Mesendoderm (in vitro differentiated cells): ENCODE results near the gene ACVR1.
"Not testable (repeated sequence)": the region's sequence is repeated elsewhere in the genome, so short reads cannot be mapped to it uniquely, and the experiment has no call there.

ENCODE experiments used
- DNase-seq: peaks from one replicate; pipeline ENCODE4 v3.0.0; 2013
- H2AK5ac ChIP-seq: 2 replicates; pipeline ENCODE4 v1.6.1; 2013; ENCODE audit warnings: low read length, inconsistent platforms
- H2BK120ac ChIP-seq: 2 replicates; pipeline ENCODE4 v1.6.1; 2013; ENCODE audit warnings: low read depth, mild to moderate bottlenecking, low read length, moderate library complexity, mixed read lengths
- H2BK15ac ChIP-seq: replicated peaks from 2 replicates; pipeline ENCODE4 v1.6.1; 2013; ENCODE audit warnings: low read depth, mild to moderate bottlenecking, moderate library complexity
- H2BK5ac ChIP-seq: 2 replicates; pipeline ENCODE4 v1.6.1; 2013; ENCODE audit warnings: low read length, inconsistent platforms
- H3K18ac ChIP-seq: 2 replicates; pipeline ENCODE4 v1.6.1; 2013; ENCODE audit warnings: mild to moderate bottlenecking, low read length, mixed read lengths
- H3K23ac ChIP-seq: one replicate; pipeline ENCODE4 v1.6.1; 2013; ENCODE audit warnings: low read length
- H3K27ac ChIP-seq: 2 replicates; pipeline ENCODE4 v1.5.1; 2013; ENCODE audit warnings: low read depth, mild to moderate bottlenecking, inconsistent platforms, low read length, moderate library complexity
- H3K27me3 ChIP-seq: 2 replicates; pipeline ENCODE4 v1.6.1; 2013; ENCODE audit warnings: low read length, control low read depth, mild to moderate bottlenecking, inconsistent platforms; ENCODE audit not compliant: insufficient read depth, poor library complexity
- H3K36me3 ChIP-seq: 2 replicates; pipeline ENCODE4 v1.6.1; 2013; ENCODE audit warnings: low read length, inconsistent platforms; ENCODE audit not compliant: control insufficient read depth, insufficient read depth
- H3K4ac ChIP-seq: one replicate; pipeline ENCODE4 v1.6.1; 2013; ENCODE audit warnings: low read depth, mild to moderate bottlenecking, low read length, moderate library complexity
- H3K4me1 ChIP-seq: 2 replicates; pipeline ENCODE4 v1.6.1; 2013; ENCODE audit warnings: low read depth, low read length, inconsistent platforms; ENCODE audit not compliant: control insufficient read depth
- H3K4me2 ChIP-seq: 2 replicates; pipeline ENCODE4 v1.6.1; 2013; ENCODE audit warnings: low read length
- H3K4me3 ChIP-seq: 2 replicates; pipeline ENCODE4 v1.5.1; 2013; ENCODE audit warnings: mild to moderate bottlenecking, low read length
- H3K56ac ChIP-seq: one replicate; pipeline ENCODE4 v1.6.1; 2013; ENCODE audit warnings: low read length
- H3K79me1 ChIP-seq: 2 replicates; pipeline ENCODE4 v1.6.1; 2013; ENCODE audit warnings: low read length, inconsistent platforms
- H3K79me2 ChIP-seq: 2 replicates; pipeline ENCODE4 v1.6.1; 2013; ENCODE audit warnings: mild to moderate bottlenecking, low read length; ENCODE audit not compliant: control insufficient read depth, insufficient read depth
- H3K9ac ChIP-seq: 2 replicates; pipeline ENCODE4 v1.6.1; 2013; ENCODE audit warnings: low read length, inconsistent platforms
- H4K5ac ChIP-seq: one replicate; pipeline ENCODE4 v1.6.1; 2013; ENCODE audit warnings: low read length
- H4K8ac ChIP-seq: one replicate; pipeline ENCODE4 v1.6.1; 2013; ENCODE audit warnings: low read depth, mild to moderate bottlenecking, control low read depth, low read length, moderate library complexity
- WGBS: extraction: QIAGEN DNeasy Blood & Tissue Kit; methylation state at CpG from one replicate; pipeline ENCODE4 v1.1.7; 2013; ENCODE audit warnings: low lambda C conversion rate, missing lambda C conversion rate; ENCODE audit not compliant: insufficient coverage; ENCODE audit errors: extremely low coverage; 5-methylcytosine and 5-hydroxymethylcytosine counted together

ACVR1 gene

GRCh38 chr2:157893611-157894010 lies 17.5 kb upstream of the ACVR1 start:
- Histone ChIP-seq H3K4me1 (no peaks in the 10 kb centered on the region), H2BK15ac (no peak overlapping the region), H3K4me3 (no peak overlapping the region), H3K18ac (no peak overlapping the region), H4K8ac (no peak overlapping the region), H2BK120ac (no peak overlapping the region), H3K27ac (no peak overlapping the region), H3K27me3 (no peaks in the 10 kb centered on the region), H4K5ac (no peak overlapping the region), H3K79me2 (no peaks in the 10 kb centered on the region), H3K9ac (no peak overlapping the region), H2AK5ac (no peak overlapping the region), H3K4me2 (no peak overlapping the region), H3K56ac (no peak overlapping the region), H3K79me1 (no peaks in the 10 kb centered on the region), H3K23ac (no peak overlapping the region), H3K36me3 (no peaks in the 10 kb centered on the region), H3K4ac (no peak overlapping the region), H2BK5ac (no peak overlapping the region)
- no CpG with 5 or more reads among the region's 4 CpGs for WGBS
- DNase-seq, result no peak

DNA sequence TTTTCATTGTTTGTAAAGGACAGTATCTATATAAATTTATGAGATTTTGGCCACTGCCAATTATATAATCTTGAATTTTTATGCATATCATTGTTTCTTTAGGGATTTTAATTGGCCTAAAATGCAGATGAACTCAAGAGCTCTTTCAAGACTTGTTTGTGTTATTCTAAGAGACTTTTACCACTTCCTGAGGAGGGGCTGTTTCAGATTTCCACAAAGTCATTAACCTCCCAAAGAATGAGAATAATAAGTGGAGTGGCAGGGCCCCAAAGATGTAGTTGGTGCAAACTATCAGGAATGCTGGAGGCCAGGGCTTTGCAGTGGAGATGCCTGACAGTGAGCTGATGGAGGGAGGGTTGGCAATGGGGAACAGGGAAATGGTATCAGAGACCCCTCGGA lies 15.5 kb upstream of the ACVR1 start:
- Histone ChIP-seq H3K27ac (no peak overlapping the region), H4K5ac (no peak overlapping the region), H3K4ac (no peak overlapping the region), H3K79me1 (no peaks in the 10 kb centered on the region), H2BK120ac (no peak overlapping the region), H3K27me3 (no peaks in the 10 kb centered on the region), H3K4me3 (no peak overlapping the region), H2AK5ac (no peak overlapping the region), H4K8ac (no peak overlapping the region), H3K23ac (no peak overlapping the region), H3K56ac (no peak overlapping the region), H3K4me1 (no peaks in the 10 kb centered on the region), H2BK5ac (no peak overlapping the region), H3K36me3 (no peaks in the 10 kb centered on the region), H3K79me2 (no peaks in the 10 kb centered on the region), H3K4me2 (no peak overlapping the region), H3K18ac (no peak overlapping the region), H2BK15ac (no peak overlapping the region), H3K9ac (no peak overlapping the region)
- no CpG with 5 or more reads among the region's 1 CpG for WGBS
- no peak for DNase-seq

DNA sequence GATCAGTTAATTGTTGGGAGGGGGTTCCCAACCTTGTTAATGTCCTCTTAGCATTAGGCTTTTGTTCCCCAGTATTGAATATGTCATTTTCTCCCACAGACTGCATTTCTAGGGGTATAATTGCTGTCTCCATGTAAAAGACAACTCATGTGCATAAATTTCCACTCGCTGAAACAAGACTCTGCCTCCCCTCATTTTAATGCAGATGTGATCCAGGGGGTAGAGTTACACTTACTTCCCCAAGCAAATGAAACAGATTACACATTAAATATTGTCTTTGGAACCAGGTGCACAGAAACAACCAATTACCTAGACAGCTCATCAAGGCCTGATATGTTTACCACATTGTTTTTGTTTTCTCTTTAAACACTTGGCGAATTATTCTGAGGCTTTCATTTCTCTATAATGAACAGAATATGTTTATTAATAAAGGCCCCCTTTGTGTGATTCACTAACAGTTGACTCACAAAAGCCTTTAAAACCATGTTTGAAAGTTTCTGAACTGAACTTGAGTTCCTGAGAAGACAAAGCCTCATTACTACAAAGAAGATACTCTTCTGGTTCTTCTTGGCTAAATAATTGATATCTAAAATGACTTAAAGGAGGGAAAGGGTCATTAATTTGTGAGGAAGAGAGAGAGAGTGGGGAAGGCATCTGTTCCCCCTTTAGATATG lies 15.0 kb upstream of the ACVR1 start:
- H2BK5ac ChIP-seq, result no peak overlapping the region
- no peak overlapping the region for H2BK15ac ChIP-seq
- H3K27me3 ChIP-seq, result no peaks in the 10 kb centered on the region
- H3K79me1 ChIP-seq, result no peaks in the 10 kb centered on the region
- H3K36me3 ChIP-seq, result no peaks in the 10 kb centered on the region
- no peak overlapping the region for H4K5ac ChIP-seq
- no peaks in the 10 kb centered on the region for H3K4me1 ChIP-seq
- no peak overlapping the region for H2BK120ac ChIP-seq
- H3K9ac ChIP-seq, result no peak overlapping the region
- no peak overlapping the region for H2AK5ac ChIP-seq
- H3K18ac ChIP-seq, result peak overlapping the region; percentile 9
- no peak overlapping the region for H3K23ac ChIP-seq
- no peak overlapping the region for H3K4ac ChIP-seq
- H3K79me2 ChIP-seq, result no peaks in the 10 kb centered on the region
- no peak overlapping the region for H3K56ac ChIP-seq
- no peak overlapping the region for H3K4me2 ChIP-seq
- no peak overlapping the region for H3K27ac ChIP-seq
- H4K8ac ChIP-seq, result no peak overlapping the region
- H3K4me3 ChIP-seq, result no peak overlapping the region
- WGBS, result no CpG with 5 or more reads among the region's 2 CpGs
- DNase-seq, result no peak

GRCh38 chr2:157887946-157888345 lies 11.8 kb upstream of the ACVR1 start:
- H3K18ac ChIP-seq, result no peak overlapping the region

GRCh38 chr2:157884533-157884932 lies 8.4 kb upstream of the ACVR1 start:
- not testable (repeated sequence) for H4K8ac ChIP-seq, DNase-seq
- WGBS, result no CpG with 5 or more reads among the region's 5 CpGs

More at GRCh38 chr2:157887946-157888345, 11.8 kb upstream of the ACVR1 start:
- no peaks in the 10 kb centered on the region for H3K27me3 ChIP-seq
- H3K27ac ChIP-seq, result no peak overlapping the region
- no peak for DNase-seq
- H2AK5ac ChIP-seq, result no peak overlapping the region
- no peak overlapping the region for H3K4ac ChIP-seq
- no peak overlapping the region for H3K4me2 ChIP-seq
- H3K23ac ChIP-seq, result no peak overlapping the region
- no peak overlapping the region for H3K56ac ChIP-seq
- H3K79me2 ChIP-seq, result no peaks in the 10 kb centered on the region
- H4K5ac ChIP-seq, result no peak overlapping the region
- H3K79me1 ChIP-seq, result no peaks in the 10 kb centered on the region
- no peaks in the 10 kb centered on the region for H3K36me3 ChIP-seq
- H2BK5ac ChIP-seq, result no peak overlapping the region
- no peak overlapping the region for H2BK120ac ChIP-seq
- no peak overlapping the region for H3K9ac ChIP-seq
- no CpG with 5 or more reads among the region's 3 CpGs for WGBS
- H3K4me3 ChIP-seq, result no peak overlapping the region
- no peak overlapping the region for H2BK15ac ChIP-seq
- no peak overlapping the region for H4K8ac ChIP-seq
- no peaks in the 10 kb centered on the region for H3K4me1 ChIP-seq

GRCh38 chr2:157880927-157881326 lies 4.8 kb upstream of the ACVR1 start:
- Histone ChIP-seq H2BK120ac (no peak overlapping the region), H3K79me1 (no peaks in the 10 kb centered on the region), H3K18ac (no peak overlapping the region), H3K36me3 (no peaks in the 10 kb centered on the region), H2AK5ac (no peak overlapping the region), H3K9ac (no peak overlapping the region), H2BK5ac (no peak overlapping the region), H3K4ac (no peak overlapping the region), H4K8ac (no peak overlapping the region), H3K27ac (no peak overlapping the region), H3K4me2 (no peak overlapping the region), H3K4me1 (peaks cover 6% of the 10 kb centered on the region), H3K56ac (no peak overlapping the region), H3K27me3 (no peaks in the 10 kb centered on the region), H4K5ac (no peak overlapping the region), H2BK15ac (no peak overlapping the region), H3K79me2 (no peaks in the 10 kb centered on the region), H3K23ac (no peak overlapping the region), H3K4me3 (no peak overlapping the region)
- no CpG with 5 or more reads among the region's 3 CpGs for WGBS
- DNase-seq, result no peak

More at GRCh38 chr2:157884533-157884932, 8.4 kb upstream of the ACVR1 start:
- not testable (repeated sequence) for H3K27me3 ChIP-seq, H3K9ac ChIP-seq, H2BK15ac ChIP-seq, H3K79me1 ChIP-seq, H3K56ac ChIP-seq, H3K23ac ChIP-seq, H3K4me2 ChIP-seq, H3K4me1 ChIP-seq, H3K4me3 ChIP-seq, H3K4ac ChIP-seq, H2BK120ac ChIP-seq, H2BK5ac ChIP-seq, H3K27ac ChIP-seq, H4K5ac ChIP-seq, H2AK5ac ChIP-seq, H3K79me2 ChIP-seq, H3K36me3 ChIP-seq, H3K18ac ChIP-seq
